GM19324 (cell line): ENCODE data around the gene NFE2L3.
"Not testable (repeated sequence)": the region's sequence is repeated elsewhere in the genome, so short reads cannot be mapped to it uniquely, and the experiment has no call there.

Source experiments
- ATAC-seq: cut with Tn5 transposase; IDR thresholded peaks from one replicate; pipeline ENCODE4 v1.9.1; 2021; ENCODE audit warnings: mild to moderate bottlenecking, moderate library complexity; ENCODE audit not compliant: unreplicated experiment, low FRiP score

The NFE2L3 gene

GRCh38 chr7:26147030-26147429, 5.0 kb upstream of the NFE2L3 start:
- ATAC-seq, result no peak

GRCh38 chr7:26147646-26148306, 4.2 kb upstream of the NFE2L3 start:
- ATAC-seq, result not testable (repeated sequence)

- not testable (repeated sequence) for ATAC-seq
Measured at GRCh38 chr7:26148307-26148700, 3.7 kb upstream of the NFE2L3 start.

- ATAC-seq, result no peak
Measured at GRCh38 chr7:26149391-26149977, 2.5 kb upstream of the NFE2L3 start.

- no peak for ATAC-seq
Measured at GRCh38 chr7:26151096-26151495, 902 bp upstream of the NFE2L3 start.

DNA sequence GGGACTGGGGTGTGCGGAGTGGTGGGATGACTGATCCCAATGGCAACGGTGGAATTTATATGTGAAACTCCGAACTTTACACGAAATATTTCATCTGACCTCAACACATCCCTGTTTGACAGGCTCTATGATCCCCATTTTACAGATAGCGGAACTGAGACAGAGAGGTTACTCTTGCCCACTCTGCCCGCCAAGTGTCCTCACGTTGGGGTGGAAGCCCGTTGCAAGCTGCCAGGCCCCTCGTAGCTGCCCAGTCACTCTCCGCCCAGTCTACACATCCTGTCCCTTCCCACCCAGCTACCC, 397 bp upstream of the NFE2L3 start:
- no peak for ATAC-seq

- peak; percentile 14 for ATAC-seq
Measured at GRCh38 chr7:26152782-26153240, 813 bp downstream of the NFE2L3 start.

GRCh38 chr7:26153241-26153822, 1.3 kb downstream of the NFE2L3 start:
- ATAC-seq, result no peak

GRCh38 chr7:26153823-26154783, 2.1 kb downstream of the NFE2L3 start:
- ATAC-seq, result no peak

DNA sequence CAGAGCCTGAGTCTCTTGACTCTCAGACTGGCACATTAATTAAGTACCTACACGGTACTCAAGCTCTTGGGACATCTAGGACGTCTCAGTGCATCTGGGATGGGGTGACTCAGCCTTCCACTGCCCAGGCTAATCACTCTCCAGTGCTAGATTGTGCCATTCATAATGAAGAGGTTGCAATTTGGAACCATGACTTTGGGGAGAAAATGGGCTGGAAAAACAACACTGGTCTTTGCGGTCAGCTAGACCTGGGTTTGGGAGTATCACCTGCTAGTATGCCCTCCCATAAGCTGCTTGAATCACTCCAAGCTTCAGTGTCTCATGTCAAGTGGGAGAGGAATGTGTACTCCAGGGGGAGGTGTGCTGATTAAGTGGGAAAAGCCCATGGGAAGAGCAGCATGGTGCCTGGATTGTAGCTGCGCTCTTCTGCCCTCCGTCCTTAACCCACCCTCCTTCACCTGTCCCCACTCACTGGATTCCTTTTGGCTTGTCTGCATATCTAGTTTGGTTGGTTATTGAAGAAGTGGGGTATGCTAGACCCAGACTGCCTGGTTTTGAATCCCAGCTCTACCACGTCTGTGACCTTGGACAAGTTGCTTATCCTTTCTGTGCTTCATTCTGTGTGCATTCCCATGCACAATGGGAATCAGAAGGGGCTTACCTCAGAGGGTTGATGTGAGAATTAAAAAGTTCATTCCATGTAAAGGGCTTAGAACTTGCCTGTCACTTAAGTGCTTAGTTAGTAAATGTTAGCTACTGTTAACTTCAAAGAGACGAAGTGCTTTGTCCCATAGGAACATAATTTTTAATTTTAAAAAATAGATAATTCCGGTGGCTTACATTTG, 3.8 kb downstream of the NFE2L3 start:
- ATAC-seq, result no peak

GRCh38 chr7:26156451-26157420, 4.7 kb downstream of the NFE2L3 start:
- no peak for ATAC-seq

GRCh38 chr7:26157520-26158105, 5.6 kb downstream of the NFE2L3 start:
- no peak for ATAC-seq

- no peak for ATAC-seq
Measured at GRCh38 chr7:26159243-26159642, 7.2 kb downstream of the NFE2L3 start.

DNA sequence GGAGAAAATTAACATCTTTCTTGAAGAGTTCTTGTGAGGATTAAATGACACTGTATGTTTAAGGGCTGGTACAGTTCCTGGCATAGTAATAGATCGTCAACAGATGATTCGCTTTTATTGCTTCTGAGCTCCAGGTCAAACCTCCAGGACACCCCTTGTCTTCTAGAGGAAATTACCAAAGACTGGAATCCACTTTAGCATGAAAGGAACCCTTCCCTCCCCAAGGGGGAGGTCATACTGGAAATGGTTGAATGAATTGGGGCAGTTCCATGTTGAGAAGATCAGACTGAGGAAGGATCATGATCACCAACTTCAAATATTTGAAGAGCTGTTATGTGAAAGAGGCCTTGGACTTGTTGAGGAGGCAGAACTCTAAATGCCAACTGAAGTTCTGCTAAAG, 8.9 kb downstream of the NFE2L3 start:
- ATAC-seq, result no peak

DNA sequence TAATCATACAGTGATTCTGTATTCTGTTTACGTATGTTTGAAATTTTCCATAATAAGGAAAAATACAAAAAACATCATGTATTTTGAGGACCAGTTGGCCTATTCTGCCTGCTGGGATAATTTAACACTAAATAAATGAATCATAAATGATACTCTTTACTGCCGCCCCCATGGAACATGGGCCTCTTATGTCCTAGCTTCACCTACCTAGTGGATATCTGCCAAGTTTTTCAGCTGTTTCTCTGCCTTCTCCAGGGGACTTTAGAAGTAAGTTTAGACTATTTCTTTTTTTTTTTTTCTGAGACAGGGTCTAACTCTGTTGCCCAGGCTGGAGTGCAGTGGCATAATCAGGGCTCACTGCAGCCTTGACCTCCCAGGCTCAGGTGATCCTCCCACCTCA, 10.4 kb downstream of the NFE2L3 start:
- ATAC-seq, result no peak

GRCh38 chr7:26163804-26164203, 11.8 kb downstream of the NFE2L3 start:
- not testable (repeated sequence) for ATAC-seq

- no peak for ATAC-seq
Measured at GRCh38 chr7:26165950-26166683, 14.1 kb downstream of the NFE2L3 start.

DNA sequence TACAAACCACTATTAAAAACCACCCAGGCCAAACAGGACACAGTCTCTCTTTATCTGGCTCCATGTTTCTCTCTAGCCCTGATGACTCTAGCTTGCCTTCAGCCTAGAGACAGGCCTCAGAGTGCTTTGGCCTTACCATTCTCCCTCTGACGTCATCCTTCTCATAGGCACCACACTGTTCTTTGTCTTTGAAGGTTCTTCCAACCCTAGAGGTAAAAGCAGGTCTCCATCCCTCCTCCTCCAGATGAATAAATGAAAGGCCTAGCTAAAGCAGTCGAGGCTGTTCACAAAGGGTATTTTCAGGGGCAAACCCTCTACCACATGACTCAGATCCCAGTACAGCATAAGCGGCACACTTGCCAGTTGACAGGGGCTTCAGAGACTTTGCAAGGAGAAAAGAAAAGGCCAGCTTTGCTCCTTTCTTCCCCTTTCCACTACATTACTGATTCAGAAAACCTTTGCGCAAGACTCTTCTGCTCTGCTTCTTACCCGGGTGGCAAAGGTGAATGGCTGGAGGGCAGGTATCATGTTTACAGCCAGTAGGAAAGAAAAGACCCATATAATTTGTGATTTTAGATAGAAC, 14.8 kb downstream of the NFE2L3 start:
- ATAC-seq, result peak; percentile 35
